ENCODE results near the gene IRAK3.

DNA sequence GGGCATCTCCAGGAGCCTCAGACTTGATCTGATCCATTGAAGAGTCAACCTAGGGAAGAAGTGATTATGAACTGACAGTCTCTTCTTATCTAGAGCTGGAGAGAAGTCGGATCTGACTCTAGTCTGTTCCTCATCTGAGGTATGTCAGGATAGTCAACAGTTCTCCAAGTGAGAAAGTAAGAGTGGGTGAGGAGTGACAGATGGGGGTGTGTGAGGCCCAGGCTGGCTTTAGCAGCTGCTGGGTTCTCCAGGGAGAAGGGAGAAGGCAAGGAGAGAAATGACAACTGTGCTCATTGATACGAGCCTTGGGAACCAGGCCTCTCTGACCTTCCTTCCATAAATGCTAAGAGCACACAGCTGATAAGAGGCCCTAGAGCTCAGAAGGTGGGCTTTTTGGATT is 53.3 kb downstream of the IRAK3 start:
- TF ChIP-seq, protein P1, sequence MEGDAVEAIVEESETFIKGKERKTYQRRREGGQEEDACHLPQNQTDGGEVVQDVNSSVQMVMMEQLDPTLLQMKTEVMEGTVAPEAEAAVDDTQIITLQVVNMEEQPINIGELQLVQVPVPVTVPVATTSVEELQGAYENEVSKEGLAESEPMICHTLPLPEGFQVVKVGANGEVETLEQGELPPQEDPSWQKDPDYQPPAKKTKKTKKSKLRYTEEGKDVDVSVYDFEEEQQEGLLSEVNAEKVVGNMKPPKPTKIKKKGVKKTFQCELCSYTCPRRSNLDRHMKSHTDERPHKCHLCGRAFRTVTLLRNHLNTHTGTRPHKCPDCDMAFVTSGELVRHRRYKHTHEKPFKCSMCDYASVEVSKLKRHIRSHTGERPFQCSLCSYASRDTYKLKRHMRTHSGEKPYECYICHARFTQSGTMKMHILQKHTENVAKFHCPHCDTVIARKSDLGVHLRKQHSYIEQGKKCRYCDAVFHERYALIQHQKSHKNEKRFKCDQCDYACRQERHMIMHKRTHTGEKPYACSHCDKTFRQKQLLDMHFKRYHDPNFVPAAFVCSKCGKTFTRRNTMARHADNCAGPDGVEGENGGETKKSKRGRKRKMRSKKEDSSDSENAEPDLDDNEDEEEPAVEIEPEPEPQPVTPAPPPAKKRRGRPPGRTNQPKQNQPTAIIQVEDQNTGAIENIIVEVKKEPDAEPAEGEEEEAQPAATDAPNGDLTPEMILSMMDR (IDR thresholded peaks at IDR 0.05), result no peak
- TF ChIP-seq ZFX (IDR thresholded peaks at IDR 0.05; ENCODE audit: borderline replicate concordance), result no peak

Measured in 22Rv1 (cell line).